Activated CD8-positive, alpha-beta T cell treated with anti-CD3 and anti-CD28 coated beads for 36 hours (primary cell): ENCODE measurements around the gene KSR2. TPM values are rescaled to one million over a fixed set of nuclear protein-coding genes. Genes with fewer than 3 reads are reported as not detected.

Experiments
- ATAC-seq: fragments of 200-7000 bp; cut with Tn5 transposase; one replicate; pipeline ENCODE4 v1.10.0; 2021; ENCODE audit warnings: mild to moderate bottlenecking, moderate library complexity
- CTCF ChIA-PET: fragments of 350-600 bp; sonication (Branson Sonifier 250); formaldehyde crosslinking; loops from one replicate; lab custom pipeline; 2021; ENCODE audit warnings: antibody characterized with exemption; lab: Charles Lee
- POLR2A ChIA-PET: fragments of 350-600 bp; sonication (Branson Sonifier 250); formaldehyde crosslinking; loops from one replicate; lab custom pipeline; 2021; ENCODE audit warnings: antibody characterized with exemption; lab: Charles Lee
- DNase-seq: peaks from one replicate; pipeline ENCODE4 v3.0.0-alpha.2; 2020
- H3K27ac Mint-ChIP-seq: one replicate; pipeline ENCODE4 v1.8.0; 2021; ENCODE audit warnings: mild to moderate bottlenecking, mixed read lengths
- H3K27me3 Mint-ChIP-seq: one replicate; pipeline ENCODE4 v1.8.0; 2021; ENCODE audit warnings: mixed read lengths
- H3K36me3 Mint-ChIP-seq: one replicate; pipeline ENCODE4 v1.8.0; 2021; ENCODE audit warnings: low read depth, mixed read lengths
- H3K4me1 Mint-ChIP-seq: one replicate; pipeline ENCODE4 v1.8.0; 2021; ENCODE audit warnings: low read depth, mixed read lengths
- H3K4me3 Mint-ChIP-seq: one replicate; pipeline ENCODE4 v1.8.0; 2021; ENCODE audit warnings: mild to moderate bottlenecking, moderate library complexity, mixed read lengths
- H3K9me3 Mint-ChIP-seq: one replicate; pipeline ENCODE4 v1.8.0; 2021; ENCODE audit warnings: mixed read lengths
- intact Hi-C: fragments of 100-400 bp; cut with micrococcal nuclease; formaldehyde crosslinking; loops from one replicate; pipeline ENCODE4 v1.10.0; 2022
- total RNA-seq, 2 experiments: library from RNA; stranded (reverse); gene quantifications; one replicate each; pipeline ENCODE4 v1.2.3, GENCODE V29; 2021
- TF ChIP-seq, protein P1 (sequence below): fragments of 200-600 bp; IDR thresholded peaks from one replicate; pipeline ENCODE4 v1.8.0; 2022; ENCODE audit warnings: antibody characterized with exemption, mild to moderate bottlenecking

The KSR2 gene
- total RNA-seq, 2 experiments from 2014 or later = 0.02 TPM; not detected in 1

GRCh38 chr12:117580718-117581062, 388.1 kb downstream of the KSR2 start:
- Mint-ChIP-seq H3K36me3 (no peaks in the 10 kb centered on the region), H3K27me3 (peaks cover 3% of the 10 kb centered on the region), H3K4me1 (no peaks in the 10 kb centered on the region), H3K27ac (no peak overlapping the region), H3K4me3 (no peak overlapping the region), H3K9me3 (no peaks in the 10 kb centered on the region)
- POLR2A ChIA-PET = no interaction called here
- TF ChIP-seq, protein P1, sequence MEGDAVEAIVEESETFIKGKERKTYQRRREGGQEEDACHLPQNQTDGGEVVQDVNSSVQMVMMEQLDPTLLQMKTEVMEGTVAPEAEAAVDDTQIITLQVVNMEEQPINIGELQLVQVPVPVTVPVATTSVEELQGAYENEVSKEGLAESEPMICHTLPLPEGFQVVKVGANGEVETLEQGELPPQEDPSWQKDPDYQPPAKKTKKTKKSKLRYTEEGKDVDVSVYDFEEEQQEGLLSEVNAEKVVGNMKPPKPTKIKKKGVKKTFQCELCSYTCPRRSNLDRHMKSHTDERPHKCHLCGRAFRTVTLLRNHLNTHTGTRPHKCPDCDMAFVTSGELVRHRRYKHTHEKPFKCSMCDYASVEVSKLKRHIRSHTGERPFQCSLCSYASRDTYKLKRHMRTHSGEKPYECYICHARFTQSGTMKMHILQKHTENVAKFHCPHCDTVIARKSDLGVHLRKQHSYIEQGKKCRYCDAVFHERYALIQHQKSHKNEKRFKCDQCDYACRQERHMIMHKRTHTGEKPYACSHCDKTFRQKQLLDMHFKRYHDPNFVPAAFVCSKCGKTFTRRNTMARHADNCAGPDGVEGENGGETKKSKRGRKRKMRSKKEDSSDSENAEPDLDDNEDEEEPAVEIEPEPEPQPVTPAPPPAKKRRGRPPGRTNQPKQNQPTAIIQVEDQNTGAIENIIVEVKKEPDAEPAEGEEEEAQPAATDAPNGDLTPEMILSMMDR = no peak
- CTCF ChIA-PET = interaction anchor here (0.7 to 1.7 kb wide), 3 partner anchors 7 to 364 kb away, joined by 3 to 8 read pairs (median 5); no protein-coding TSS in a partner anchor
- DNase-seq = no peak
- intact Hi-C loops = loop anchor here (10.0 kb wide), 1 partner anchor 254 kb away; no protein-coding TSS in a partner anchor
- ATAC-seq = no peak

DNA sequence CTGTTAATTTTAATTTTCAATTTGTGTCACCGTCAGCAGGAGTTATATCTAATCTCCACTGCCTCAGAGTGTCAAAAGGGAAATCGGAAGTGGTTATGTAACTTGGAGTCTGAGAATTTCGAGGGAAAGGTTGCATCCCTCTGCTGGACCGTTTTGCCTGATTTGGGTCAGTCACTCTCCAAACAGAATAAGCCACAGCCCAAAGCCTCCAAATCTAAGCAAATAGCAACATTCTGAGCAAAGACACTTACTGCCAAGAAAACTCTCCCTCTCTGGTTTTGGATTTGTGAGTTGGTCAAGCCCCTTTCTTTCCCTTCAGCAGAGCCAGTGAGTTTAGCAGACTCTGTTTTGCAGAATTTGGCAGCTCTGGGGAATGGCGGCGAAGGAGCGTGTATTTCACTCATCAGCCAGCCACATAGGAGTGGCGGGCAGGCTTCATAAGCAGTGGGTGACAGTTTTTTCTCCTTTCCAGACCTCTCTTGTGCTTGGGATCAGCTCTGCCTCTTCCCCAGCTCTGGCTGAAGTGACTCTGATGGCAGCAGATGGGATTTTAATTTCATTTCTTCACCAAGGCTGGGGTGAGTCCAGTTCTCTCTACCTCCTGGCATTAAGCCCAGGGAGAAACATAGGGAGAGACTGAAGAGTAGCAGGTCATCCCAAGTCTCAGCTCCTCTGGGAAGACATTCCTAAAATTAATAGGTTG, 388.6 kb downstream of the KSR2 start:
- H3K4me1 Mint-ChIP-seq = no peaks in the 10 kb centered on the region
- intact Hi-C loops = loop anchor here (10.0 kb wide), 1 partner anchor 255 kb away; no protein-coding TSS in a partner anchor
- no peak overlapping the region for H3K27ac Mint-ChIP-seq
- ChIA-PET POLR2A (no interaction called here), CTCF (interaction anchor here (0.7 to 1.7 kb wide), 3 partner anchors 8 to 364 kb away, joined by 3 to 8 read pairs (median 5); no protein-coding TSS in a partner anchor)
- H3K27me3 Mint-ChIP-seq = peaks cover 3% of the 10 kb centered on the region
- no peaks in the 10 kb centered on the region for H3K9me3 Mint-ChIP-seq
- DNase-seq (no peak), ATAC-seq (no peak)
- H3K36me3 Mint-ChIP-seq = no peaks in the 10 kb centered on the region
- TF ChIP-seq, protein P1 = no peak
- no peak overlapping the region for H3K4me3 Mint-ChIP-seq

GRCh38 chr12:117577122-117577657, 391.6 kb downstream of the KSR2 start:
- Mint-ChIP-seq H3K4me3 (no peak overlapping the region), H3K4me1 (no peaks in the 10 kb centered on the region), H3K36me3 (no peaks in the 10 kb centered on the region), H3K9me3 (no peaks in the 10 kb centered on the region), H3K27ac (no peak overlapping the region), H3K27me3 (no peaks in the 10 kb centered on the region)
- intact Hi-C loops = no loop called here
- ChIA-PET CTCF (interaction anchor here (5.2 kb wide), 1 partner anchor 11 kb away, joined by 21 read pairs; no protein-coding TSS in a partner anchor), POLR2A (no interaction called here)
- no peak for ATAC-seq
- no peak for DNase-seq
- TF ChIP-seq, protein P1 = no peak

- DNase-seq (no peak), ATAC-seq (no peak)
- CTCF ChIA-PET = interaction anchor here (5.2 kb wide), 1 partner anchor 12 kb away, joined by 21 read pairs; no protein-coding TSS in a partner anchor
- POLR2A ChIA-PET = no interaction called here
- Mint-ChIP-seq H3K4me3 (no peak overlapping the region), H3K9me3 (no peaks in the 10 kb centered on the region), H3K36me3 (no peaks in the 10 kb centered on the region), H3K27me3 (no peaks in the 10 kb centered on the region), H3K27ac (no peak overlapping the region), H3K4me1 (no peaks in the 10 kb centered on the region)
- intact Hi-C loops = no loop called here
- TF ChIP-seq, protein P1 = no peak
Observed at GRCh38 chr12:117576053-117576452, 392.7 kb downstream of the KSR2 start.

GRCh38 chr12:117574655-117575054, 394.1 kb downstream of the KSR2 start:
- TF ChIP-seq, protein P1 = no peak
- intact Hi-C loops = no loop called here
- no peak for DNase-seq
- no peak overlapping the region for H3K27ac Mint-ChIP-seq
- H3K4me3 Mint-ChIP-seq = no peak overlapping the region
- H3K9me3 Mint-ChIP-seq = no peaks in the 10 kb centered on the region
- no peaks in the 10 kb centered on the region for H3K4me1 Mint-ChIP-seq
- POLR2A ChIA-PET = no interaction called here
- no peaks in the 10 kb centered on the region for H3K27me3 Mint-ChIP-seq
- CTCF ChIA-PET = interaction anchor here (5.2 kb wide), 1 partner anchor 13 kb away, joined by 21 read pairs; no protein-coding TSS in a partner anchor
- no peaks in the 10 kb centered on the region for H3K36me3 Mint-ChIP-seq
- no peak for ATAC-seq
